Fibroblast of villous mesenchyme (primary cell): ENCODE results near the gene LST1. TPM values are rescaled to one million over a fixed set of nuclear protein-coding genes. Genes with fewer than 3 reads are reported as not detected.
"Not testable (repeated sequence)": the region's sequence is repeated elsewhere in the genome, so short reads cannot be mapped to it uniquely, and the experiment has no call there.

Experiments
- DNase-seq: peaks from one replicate; pipeline ENCODE4 v3.0.0-alpha.2; 2010; ENCODE audit warnings: low read depth
- H3K4me3 ChIP-seq: 2 replicates; pipeline ENCODE4 v1.5.1; 2011; ENCODE audit warnings: low read depth, mild to moderate bottlenecking, low read length
- CTCF ChIP-seq: IDR thresholded peaks from 2 replicates; pipeline ENCODE4 v1.5.1; 2012; ENCODE audit warnings: low read depth, mild to moderate bottlenecking, low read length; ENCODE audit not compliant: insufficient read depth
- total RNA-seq: library from RNA; depleted of rRNA; stranded (reverse); fragments of >200 nt; gene quantifications from 2 replicates; pipeline ENCODE4 v1.2.3, GENCODE V29; 2012

The LST1 gene
- total RNA-seq, 1 donor = not detected

GRCh38 chr6:31588871-31589650 lies 3.0 kb downstream of the LST1 start:
- no peak overlapping the region for H3K4me3 ChIP-seq
- DNase-seq = no peak
- no peak for TF ChIP-seq CTCF

- DNase-seq, H3K4me3 ChIP-seq: not testable (repeated sequence)
Measured at GRCh38 chr6:31590691-31591090, 4.6 kb downstream of the LST1 start.

- no peak for DNase-seq
- TF ChIP-seq CTCF = no peak
- no peak overlapping the region for H3K4me3 ChIP-seq
Measured at GRCh38 chr6:31592396-31592771, 6.3 kb downstream of the LST1 start.

- TF ChIP-seq CTCF = peak; percentile 46
- H3K4me3 ChIP-seq = no peak overlapping the region
- peak; percentile 41 for DNase-seq
Measured at GRCh38 chr6:31597006-31597405, 10.9 kb downstream of the LST1 start.

GRCh38 chr6:31607317-31607716 lies 21.2 kb downstream of the LST1 start:
- no peak for TF ChIP-seq CTCF
- no peak overlapping the region for H3K4me3 ChIP-seq
- no peak for DNase-seq

GRCh38 chr6:31609519-31610406 lies 23.7 kb downstream of the LST1 start:
- no peak for DNase-seq
- no peak overlapping the region for H3K4me3 ChIP-seq
- no peak for TF ChIP-seq CTCF

GRCh38 chr6:31610968-31611367 lies 24.9 kb downstream of the LST1 start:
- H3K4me3 ChIP-seq = no peak overlapping the region
- no peak for TF ChIP-seq CTCF
- DNase-seq = no peak
